Heart right ventricle (tissue), 16 donors: ENCODE data around the gene CMIP. TPM values are rescaled to one million over a fixed set of nuclear protein-coding genes. Genes with fewer than 3 reads are reported as not detected.

Experiments
- ATAC-seq, 8 donors: fragments of 200-7000 bp; cut with Tn5 transposase; one replicate each; pipeline ENCODE4 v1.9.1; 2020; ENCODE audit warnings: mild to moderate bottlenecking in 8 of 8, moderate library complexity in 8 of 8, moderate number of reproducible peaks in 1 of 8
- DNase-seq, 2 donors: peaks; one replicate each; pipeline ENCODE4 v3.0.0-alpha.2; 2020
- H3K27ac ChIP-seq, 10 donors: fragments of 200-600 bp; sonication (generic) in 2 of 10; one replicate each; pipeline versions ENCODE4 v1.5.0 to v1.8.0; 2020 to 2022; ENCODE audit warnings: mild to moderate bottlenecking in 3 of 10
- H3K27me3 ChIP-seq, 7 donors: fragments of 200-600 bp; one replicate each; pipeline ENCODE4 v1.8.0; 2021 to 2022; ENCODE audit warnings: mild to moderate bottlenecking in 2 of 7
- H3K36me3 ChIP-seq, 9 donors: fragments of 200-600 bp; sonication (generic) in 1 of 9; one replicate each; pipeline versions ENCODE4 v1.5.0 to v1.8.0; 2020 to 2022; ENCODE audit warnings: mild to moderate bottlenecking in 2 of 9
- H3K4me1 ChIP-seq, 9 donors: fragments of 200-600 bp; sonication (generic) in 1 of 9; one replicate each; pipeline versions ENCODE4 v1.5.0 to v1.8.0; 2020 to 2022; ENCODE audit warnings: mild to moderate bottlenecking in 4 of 9
- H3K4me3 ChIP-seq, 10 donors: fragments of 200-600 bp; sonication (generic) in 2 of 10; one replicate each; pipeline versions ENCODE4 v1.5.0 to v1.8.0; 2020 to 2022; ENCODE audit warnings: mild to moderate bottlenecking in 7 of 10, moderate library complexity in 2 of 10
- H3K9me3 ChIP-seq, 11 donors: fragments of 200-600 bp in 10 of 11; sonication (generic) in 2 of 11; one replicate each; pipeline versions ENCODE4 v1.5.0 to v1.8.0; 2013 to 2022; ENCODE audit warnings: mild to moderate bottlenecking in 2 of 11, control low read depth in 1 of 11, moderate library complexity in 1 of 11
- CTCF ChIP-seq, 9 donors: fragments of 200-600 bp; sonication (generic) in 2 of 9; IDR thresholded peaks; one replicate each; pipeline versions ENCODE4 v1.5.0 to v1.8.0; 2021 to 2022; ENCODE audit warnings: antibody characterized with exemption in 9 of 9, mild to moderate bottlenecking in 5 of 9, moderate library complexity in 1 of 9
- WGBS, 2 donors: extraction: QIAGEN DNeasy Blood & Tissue Kit; methylation state at CpG; one replicate each; pipeline ENCODE4 v1.1.7; 2013; ENCODE audit warnings: inconsistent platforms in 1 of 2; 5-methylcytosine and 5-hydroxymethylcytosine counted together
- intact Hi-C, 10 donors: fragments of 100-400 bp; cut with DNase I; formaldehyde crosslinking; loops; one replicate each; pipeline versions ENCODE4 v1.11.1 to v1.14.2; 2022
- polyA plus RNA-seq, 2 donors: library from polyadenylated mRNA; stranded (reverse); fragments of 200-250 nt; gene quantifications; one replicate each; pipeline ENCODE4 v1.2.3, GENCODE V29; 2013
- total RNA-seq, 10 donors: library from RNA; stranded (reverse); fragmentation: NEBNext Ultra II Directional in 3 of 10; extraction: Animal tissue kit (Norgen Biotek cat#: 25700) in 3 of 10; gene quantifications; one replicate each; pipeline versions ENCODE4 v1.2.1 to v1.2.4, GENCODE V29; 2021 to 2023
- donor health status: Arrhythmogenic right ventricular cardiomyopathy.
- donor health status: ischemic (EF 13 %, LVEDD 7.1; RV severe dilation, severe dysfunction).
- donor health status: healthy with polysubstance abuse.
- donor health status: DM: no; HTN: yes; CAD: no.
- donor health status: DM: no; HTN: no; CAD: no.
- donor health status: ischemic (EF 25% LVEDD 6.9; RV normal size, moderate dysfunction).
- donor health status: ischemic (EF 25% LVEDD 5.7; RV mildly dilated, moderate dysfunction).
- donor health status: healthy.
- donor health status: DM: yes; HTN: yes; CAD: no.
- donor health status: Ischemic cardiomyopathy.
- donor health status: ischemic (EF 35%, LVEDD 5.7; RV mildly dilated, moderate dysfunction).
- donor health status: nonischemic (EF 11% LVEDD 7.7; RV severe dilation, severe dysfunction).
- donor health status: DM: yes; HTN: yes; CAD: no.
- donor health status: PGD.
- donor health status: ischemic (EF 29% LVEDD 5.4; RV normal size, mild dysfunction).
- donor health status: nonischemic (EF 23%, LVEDD 6.1; RV moderate dilation, normal function).

CMIP gene
- total and polyA plus RNA-seq, 12 donors = 5.4 to 32.8 (median 13.0) TPM

GRCh38 chr16:81473558-81473957 lies 28.9 kb downstream of the CMIP start:
- ATAC-seq = peak in 7 of 8 donors; percentile 46 to 76 (median 67)
- TF ChIP-seq CTCF (IDR thresholded peaks at IDR 0.05) = no peak
- peak in 1 of 2 donors; percentile 49 for DNase-seq
- Histone ChIP-seq H3K27ac (peak overlapping the region in 6 of 10 donors; percentile 29 to 68 (median 42)), H3K9me3 (no peaks in the 10 kb centered on the region), H3K4me1 (peaks cover 6 to 99% (median 60%) of the 10 kb centered on the region in 9 donors), H3K27me3 (no peaks in the 10 kb centered on the region), H3K4me3 (no peak overlapping the region), H3K36me3 (peaks cover 0 to 11% (median 0%) of the 10 kb centered on the region in 9 donors)
- WGBS, 2 donors = 40 to 68% methylated on average over 10 of the region's 10 CpGs
- intact Hi-C loops = no loop called here

- 86 to 90% methylated on average over 20 of the region's 20 CpGs for WGBS, 2 donors
- ATAC-seq (peak in 2 of 8 donors; percentile 8 to 24), DNase-seq (no peak)
- Histone ChIP-seq H3K4me1 (peaks cover 8 to 99% (median 64%) of the 10 kb centered on the region in 9 donors), H3K9me3 (no peaks in the 10 kb centered on the region), H3K4me3 (no peak overlapping the region), H3K27me3 (no peaks in the 10 kb centered on the region), H3K36me3 (peaks cover 0 to 11% (median 0%) of the 10 kb centered on the region in 9 donors), H3K27ac (peak overlapping the region in 6 of 10 donors; percentile 25 to 68 (median 40))
- intact Hi-C loops = no loop called here
- TF ChIP-seq CTCF (IDR thresholded peaks at IDR 0.05) = no peak
These were observed 29.7 kb downstream of the CMIP start for GRCh38 chr16:81473969-81474959.

DNA sequence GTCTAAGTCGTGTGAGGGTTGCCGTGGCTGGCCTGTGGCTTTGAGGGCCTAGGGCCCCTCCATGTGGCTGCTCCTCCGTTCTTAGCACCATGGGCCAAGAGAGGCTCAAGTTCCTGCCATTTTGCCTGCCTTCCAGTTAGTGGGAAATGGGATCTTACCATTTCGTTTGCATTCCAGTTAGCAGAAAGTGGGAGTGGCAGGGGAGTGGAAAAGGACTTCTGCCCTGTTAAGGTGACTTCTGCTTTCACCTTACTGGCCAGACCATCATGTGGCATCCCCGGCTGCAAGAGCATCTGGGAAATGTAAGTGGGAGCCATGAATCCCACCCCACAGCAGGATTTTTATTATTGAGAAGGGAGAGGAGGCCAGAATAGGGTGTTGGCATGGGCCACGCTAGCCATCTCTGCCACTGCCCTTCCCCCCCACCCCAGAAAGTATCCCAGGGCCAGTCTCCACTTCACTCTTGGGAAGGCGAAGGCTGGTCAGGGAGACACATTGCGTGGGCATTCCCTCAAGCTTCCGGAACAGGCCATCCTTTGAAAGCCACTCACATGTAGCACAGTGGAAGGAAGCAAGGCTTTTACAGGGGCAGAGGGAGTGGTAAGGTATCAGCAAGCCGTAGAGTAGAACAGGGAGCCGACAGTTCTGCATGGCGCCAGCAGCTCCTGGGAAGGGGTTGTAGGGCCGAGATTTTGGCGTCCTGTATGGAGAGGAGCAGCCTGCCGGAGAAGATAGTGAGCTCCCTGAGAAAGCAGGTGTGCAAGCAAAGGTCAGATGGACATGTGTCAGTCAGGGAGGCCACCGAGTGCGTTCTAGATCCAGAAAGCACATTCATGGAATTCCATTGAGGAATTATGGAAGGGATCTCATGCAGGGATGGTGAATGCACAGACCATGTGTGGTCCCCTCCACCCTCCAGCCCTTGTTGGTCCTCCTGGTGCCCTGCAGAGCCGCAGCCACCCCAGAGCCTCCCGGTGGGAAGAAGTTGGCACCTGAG lies 33.4 kb downstream of the CMIP start:
- intact Hi-C loops = no loop called here
- TF ChIP-seq CTCF (IDR thresholded peaks at IDR 0.05) = no peak
- peak overlapping the region in 8 of 10 donors; percentile 22 to 87 (median 61) for H3K27ac ChIP-seq
- H3K4me1 ChIP-seq = peaks cover 3 to 99% (median 66%) of the 10 kb centered on the region in 9 donors
- H3K9me3 ChIP-seq = no peaks in the 10 kb centered on the region
- no peaks in the 10 kb centered on the region for H3K36me3 ChIP-seq
- H3K27me3 ChIP-seq = no peaks in the 10 kb centered on the region
- no peak for ATAC-seq
- H3K4me3 ChIP-seq = peak overlapping the region in 4 of 10 donors; percentile 13 to 36 (median 22)
- 86 to 87% methylated on average over 19 of the region's 19 CpGs for WGBS, 2 donors
- no peak for DNase-seq
